NCI-H128 (cell line): ENCODE results near the gene MVK.

Experiments
- DNase-seq: peaks from one replicate; lab custom pipeline; 2025; ENCODE audit not compliant: unreplicated experiment; lab: John Stamatoyannopoulos, UW

The MVK gene

DNA sequence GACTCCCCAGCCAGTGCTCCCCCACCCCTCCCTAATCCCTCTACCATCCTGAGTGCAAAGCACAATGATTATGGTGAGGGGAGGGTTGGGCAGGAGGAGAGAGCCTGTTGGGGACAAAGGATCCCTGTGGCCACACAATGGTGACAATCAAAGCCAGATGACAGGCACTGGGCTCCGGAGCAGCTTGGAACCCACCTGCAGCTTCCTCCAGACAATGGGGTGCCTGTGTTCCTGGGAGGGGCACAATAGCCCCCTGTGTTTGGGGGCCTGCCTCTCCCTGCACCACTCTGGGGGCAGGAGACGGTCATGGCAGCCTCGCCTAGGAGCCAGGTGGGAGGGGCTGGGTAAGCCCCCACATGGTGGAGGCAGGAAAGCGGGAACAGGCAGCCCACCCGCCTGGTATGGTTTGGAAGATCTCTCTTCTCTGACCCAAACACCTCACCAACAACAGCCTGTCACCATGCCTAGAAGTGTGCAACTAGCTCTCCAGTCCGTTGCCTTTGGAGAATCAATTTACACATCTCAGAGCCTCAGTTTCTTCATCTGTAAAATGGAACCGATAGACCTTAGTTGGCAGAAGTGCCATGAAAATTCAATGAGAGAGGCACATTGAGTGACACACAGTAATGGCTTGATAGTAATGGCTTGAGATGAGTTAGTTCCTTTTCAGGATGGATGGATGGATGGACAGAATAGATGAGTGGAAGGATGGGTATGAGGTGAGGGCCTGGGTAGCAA, 53.0 kb downstream of the MVK start:
- no peak for DNase-seq

DNA sequence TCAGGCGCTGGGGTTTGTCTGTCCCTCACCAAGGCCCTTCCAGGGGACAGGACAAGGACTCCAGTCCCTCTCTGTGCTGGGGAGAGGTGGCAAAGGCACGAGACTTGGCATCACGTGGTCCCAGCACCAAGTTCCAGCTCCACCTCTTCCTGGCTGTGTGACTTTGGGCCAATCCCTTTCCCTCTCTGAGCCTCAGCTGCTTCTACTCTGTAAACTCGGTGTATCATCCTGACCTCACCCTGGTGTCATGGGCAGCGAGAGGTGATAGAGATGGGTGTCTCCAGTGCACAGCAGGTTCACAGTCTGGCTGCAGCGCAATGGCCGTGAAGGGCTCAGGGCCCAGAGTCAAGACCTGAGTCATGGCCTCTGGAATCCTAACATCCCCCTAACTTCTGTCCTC, 54.0 kb downstream of the MVK start:
- DNase-seq = no peak

DNA sequence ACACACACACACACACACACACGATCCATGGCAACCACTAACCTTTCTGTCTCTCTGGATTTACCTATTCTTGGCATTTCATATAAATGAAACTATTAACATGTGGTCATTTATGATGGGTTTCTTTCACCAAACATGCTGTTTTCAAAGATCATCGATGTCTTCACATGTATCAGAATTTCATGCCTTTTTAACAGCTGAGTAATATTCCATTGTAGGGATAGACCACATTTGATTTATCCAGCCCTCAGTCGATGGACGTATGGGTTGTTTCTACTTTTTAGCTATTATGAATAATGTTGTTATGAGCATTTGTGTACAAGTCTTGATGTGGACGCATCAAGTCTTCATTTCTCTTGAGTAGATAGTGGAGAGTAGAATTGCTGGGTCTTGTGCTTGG, 56.5 kb downstream of the MVK start:
- no peak for DNase-seq

DNA sequence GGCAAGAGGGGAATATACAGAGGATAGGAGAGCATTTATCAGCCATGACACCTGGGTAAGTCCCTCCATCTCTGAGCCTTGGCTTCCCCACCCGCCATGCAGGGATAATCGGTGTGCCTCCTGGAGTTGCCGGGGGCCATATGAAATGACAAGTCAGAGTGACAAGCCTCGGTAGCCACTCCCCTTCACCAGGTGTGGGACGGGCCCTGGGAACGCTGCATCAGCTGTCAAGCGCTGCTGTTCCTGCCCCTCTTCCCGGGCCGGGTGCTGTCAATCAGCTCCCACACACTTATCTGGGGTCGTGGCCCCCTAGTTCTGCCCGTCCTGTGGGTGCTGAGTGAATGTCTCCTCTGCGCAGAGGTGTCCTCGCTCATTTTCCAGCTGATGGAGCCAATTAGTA, 57.2 kb downstream of the MVK start:
- DNase-seq = no peak

DNA sequence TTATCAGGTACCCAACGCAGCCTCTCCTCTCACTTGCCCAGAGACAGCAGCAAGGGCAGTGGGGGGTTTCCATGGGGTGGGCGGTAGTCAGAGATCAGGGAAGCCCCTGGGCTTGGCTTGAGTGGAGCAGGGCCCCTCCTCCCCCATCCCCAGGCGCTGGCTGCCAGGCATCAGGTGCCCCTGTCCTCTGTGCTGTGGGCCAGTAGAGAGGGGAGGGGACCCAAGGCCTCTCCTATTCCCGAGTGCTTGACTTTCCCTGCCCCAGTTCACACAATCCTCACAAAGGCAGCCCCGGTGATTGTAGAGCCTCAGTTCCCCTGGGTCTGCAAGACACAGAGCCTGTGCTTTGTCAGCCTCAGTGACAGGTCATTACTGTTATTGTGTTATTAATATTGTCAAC, 57.7 kb downstream of the MVK start:
- no peak for DNase-seq

DNA sequence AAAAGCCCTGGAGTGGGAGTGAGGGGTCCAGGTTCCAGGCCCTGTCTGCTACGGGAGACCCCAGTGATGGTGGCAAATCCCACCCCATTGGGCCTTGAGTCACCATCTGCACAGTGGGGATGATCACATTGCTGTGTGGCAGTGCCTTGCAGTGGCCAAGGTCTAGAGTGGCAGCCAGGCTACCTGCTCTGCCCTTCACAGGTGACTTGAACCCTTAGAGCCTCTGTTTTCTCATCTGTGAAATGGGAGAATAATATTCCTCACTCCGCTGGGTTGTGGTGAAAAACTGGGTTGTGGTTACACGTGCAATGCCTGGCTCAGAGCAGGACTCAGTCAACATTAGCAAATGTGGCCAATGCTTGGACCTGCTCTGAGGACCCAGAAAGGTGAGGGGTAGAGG, 58.2 kb downstream of the MVK start:
- DNase-seq = no peak

DNA sequence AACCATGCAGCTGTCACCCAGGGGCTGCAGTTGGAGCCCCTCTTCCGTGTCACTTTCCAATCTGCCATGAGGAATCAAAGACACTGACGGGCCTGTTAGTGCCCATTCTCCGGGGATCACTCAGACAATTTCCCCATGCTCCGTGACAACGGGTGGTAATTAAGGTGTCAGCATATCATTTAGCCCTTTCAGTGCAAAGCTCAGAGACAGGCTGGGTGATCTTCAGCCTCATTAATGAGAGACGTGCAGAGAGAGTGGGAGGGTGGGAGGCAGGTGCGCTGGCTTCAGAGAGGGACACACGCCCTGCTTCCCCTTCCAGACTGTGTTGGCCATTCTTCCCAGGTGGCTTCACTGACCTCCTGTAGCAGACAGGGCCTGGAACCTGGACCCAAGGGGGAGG, 58.7 kb downstream of the MVK start:
- no peak for DNase-seq

DNA sequence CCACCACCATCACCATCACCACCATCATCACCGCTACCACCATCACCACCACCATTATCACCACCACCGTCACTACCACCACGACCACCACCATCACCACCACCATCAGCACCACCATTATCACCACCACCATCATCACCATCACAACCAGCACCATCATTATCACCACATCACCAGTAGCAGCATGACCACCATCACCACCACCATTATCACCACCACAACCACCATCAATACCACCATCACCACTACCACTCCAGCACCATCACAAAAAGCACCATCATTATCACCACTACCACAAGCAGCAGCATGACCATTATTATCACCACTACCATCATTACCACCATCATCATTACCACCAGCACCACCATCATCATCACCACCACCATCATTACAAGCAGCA, 62.1 kb downstream of the MVK start:
- no peak for DNase-seq

DNA sequence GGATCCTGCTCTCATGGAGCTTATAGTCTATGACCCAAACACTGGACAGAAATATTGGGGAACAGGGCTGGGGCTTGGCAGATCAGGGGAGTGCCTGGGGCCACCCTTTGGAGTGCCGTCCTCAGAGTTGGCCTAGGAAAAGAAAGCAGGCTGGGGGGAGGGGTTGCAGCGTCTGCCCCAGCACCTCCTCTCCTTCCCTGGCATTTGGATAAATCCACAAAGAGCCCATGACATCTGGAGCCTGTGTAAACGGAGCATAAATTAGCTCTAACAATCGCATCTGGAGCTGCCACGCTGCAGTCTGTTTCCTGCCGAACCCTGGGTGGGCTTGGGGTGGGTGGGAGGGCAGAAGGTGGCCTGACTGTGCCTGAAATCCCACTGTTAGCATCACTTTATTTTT, 63.8 kb downstream of the MVK start:
- no peak for DNase-seq

DNA sequence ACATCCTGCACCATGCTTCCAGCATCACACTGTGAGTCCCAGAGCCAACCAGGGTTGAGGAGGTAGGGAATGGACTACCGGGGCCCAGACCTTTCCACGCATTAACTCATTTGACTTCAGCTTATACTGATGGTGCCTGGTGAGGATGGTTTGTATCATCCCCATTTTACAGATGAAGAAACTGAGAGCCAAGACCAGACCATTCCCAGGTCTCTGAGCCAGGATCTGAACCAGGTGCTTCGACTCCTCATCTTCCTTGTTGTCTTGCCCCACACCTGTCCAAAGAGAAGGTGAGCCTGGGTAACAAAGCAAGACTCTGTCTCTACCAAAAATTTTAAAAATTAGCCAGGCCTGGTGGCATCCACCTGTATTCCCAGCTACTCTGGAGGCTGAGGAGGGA, 64.4 kb downstream of the MVK start:
- DNase-seq = no peak

DNA sequence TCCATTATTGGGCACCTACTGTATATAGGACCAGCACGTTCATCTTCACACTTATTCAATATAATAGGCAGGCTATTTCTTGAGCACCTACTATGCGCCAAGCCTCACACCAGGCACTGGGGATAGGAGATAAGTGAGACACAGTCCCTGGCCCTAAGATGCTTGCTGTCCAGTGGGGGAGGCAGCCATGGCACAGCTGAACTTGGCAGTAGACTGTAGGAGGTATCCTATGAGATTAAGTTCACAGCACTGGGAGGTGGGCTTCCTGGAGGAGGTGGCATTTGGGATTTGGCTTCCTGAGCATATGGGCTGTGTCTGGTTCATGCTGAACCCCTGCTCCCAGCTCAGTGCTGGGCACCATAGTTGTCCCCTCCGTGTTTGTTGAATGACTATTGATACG, 65.1 kb downstream of the MVK start:
- no peak for DNase-seq

DNA sequence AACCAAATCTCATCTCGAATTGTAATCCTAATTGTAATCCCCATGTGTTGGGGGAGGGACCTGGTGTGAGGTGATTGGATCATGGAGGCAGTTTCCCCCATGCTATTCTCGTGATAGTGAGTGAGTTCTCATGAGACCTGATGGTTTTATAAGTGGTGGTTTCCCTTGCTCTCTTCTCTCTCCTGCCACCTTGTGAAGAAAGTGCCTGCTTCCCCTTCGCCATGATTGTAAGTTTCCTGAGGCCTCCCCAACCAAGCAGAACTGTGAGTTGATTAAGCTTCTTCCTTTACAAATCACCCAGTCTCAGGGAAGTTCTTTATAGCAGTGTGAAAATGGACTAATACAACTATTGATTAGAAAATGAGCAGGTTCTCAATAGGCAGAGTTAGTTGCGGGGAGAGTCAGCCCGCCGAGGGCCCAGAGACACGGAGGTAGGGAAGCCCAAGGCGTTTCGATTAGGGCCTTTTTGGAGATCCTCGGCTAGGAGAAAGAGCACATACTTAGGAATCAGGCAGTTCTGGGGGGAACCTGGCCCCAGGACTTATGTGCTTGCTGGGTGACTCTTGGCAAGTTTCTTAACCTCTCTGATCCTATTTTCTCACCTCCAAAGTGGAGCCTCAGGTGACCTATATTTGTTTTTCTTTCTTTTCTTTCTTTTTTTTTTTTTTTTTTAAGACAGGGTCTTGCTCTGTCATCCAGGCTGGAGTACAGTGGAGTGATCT, 65.7 kb downstream of the MVK start:
- no peak for DNase-seq

DNA sequence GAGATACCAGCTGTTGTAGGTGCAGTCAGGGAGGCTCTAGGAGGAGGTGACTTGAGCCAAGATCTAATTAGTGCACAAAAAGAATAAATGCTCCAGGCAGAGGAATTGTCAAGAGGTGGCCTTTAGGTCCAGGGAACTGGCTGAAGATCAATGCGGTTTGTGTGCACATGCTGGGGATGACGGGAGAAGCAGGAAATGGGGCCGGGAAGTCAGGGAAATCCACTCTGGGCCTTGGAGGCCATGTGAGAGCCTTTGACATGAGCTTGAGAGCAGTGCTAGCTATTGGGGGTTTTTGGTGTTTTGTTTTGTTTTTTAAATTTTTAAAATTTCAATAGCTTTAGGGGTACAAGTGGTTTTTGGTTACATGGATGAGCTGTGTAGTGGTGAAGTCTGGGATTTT, 67.4 kb downstream of the MVK start:
- DNase-seq = no peak

DNA sequence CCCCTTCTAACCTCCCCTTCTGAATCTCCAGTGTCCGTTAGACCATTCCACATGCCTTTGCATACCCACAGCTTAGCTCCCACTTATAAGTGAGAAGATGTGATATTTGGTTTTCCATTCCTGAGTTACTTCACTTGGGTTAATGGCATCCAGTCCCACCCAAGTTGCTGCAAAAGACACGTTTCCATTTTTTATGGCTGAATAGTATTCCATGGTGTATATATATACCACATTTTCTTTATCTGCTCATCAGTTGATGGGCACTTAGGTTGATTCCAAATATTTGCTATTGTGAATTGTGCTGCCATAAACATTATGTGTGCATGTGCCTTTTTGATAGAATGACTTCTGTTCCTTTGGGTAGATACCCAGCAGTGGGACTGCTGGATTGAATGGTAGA, 67.8 kb downstream of the MVK start:
- DNase-seq = no peak

DNA sequence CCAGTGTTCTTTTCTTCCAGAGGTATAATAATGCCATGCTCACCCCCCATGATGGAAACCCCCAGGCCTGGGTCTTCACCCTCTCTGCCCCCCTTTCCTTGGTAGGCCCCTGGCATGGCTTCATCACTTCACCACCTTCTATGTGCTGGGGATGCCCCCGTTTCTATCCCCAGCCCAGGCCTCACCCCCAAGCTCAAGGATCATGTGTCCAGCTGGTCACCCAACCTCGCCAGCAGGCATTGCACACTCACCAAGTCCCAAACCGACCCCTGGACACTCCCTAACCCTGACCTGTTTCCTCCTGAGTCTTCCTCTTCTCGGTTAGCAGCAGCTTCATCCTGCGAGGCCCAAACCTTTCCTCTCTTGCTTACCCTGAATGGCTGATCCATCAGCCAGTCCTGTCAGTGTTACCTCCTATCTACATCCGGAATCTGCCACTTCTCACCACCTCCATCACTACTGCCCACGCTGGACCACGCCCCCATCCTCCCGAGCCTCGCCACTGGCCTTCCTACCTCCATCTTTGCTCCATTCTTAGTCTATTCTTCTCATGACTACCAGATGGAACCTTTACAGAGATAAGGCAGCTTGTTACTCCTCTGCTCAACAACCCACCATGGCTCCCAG, 69.0 kb downstream of the MVK start:
- DNase-seq = no peak

DNA sequence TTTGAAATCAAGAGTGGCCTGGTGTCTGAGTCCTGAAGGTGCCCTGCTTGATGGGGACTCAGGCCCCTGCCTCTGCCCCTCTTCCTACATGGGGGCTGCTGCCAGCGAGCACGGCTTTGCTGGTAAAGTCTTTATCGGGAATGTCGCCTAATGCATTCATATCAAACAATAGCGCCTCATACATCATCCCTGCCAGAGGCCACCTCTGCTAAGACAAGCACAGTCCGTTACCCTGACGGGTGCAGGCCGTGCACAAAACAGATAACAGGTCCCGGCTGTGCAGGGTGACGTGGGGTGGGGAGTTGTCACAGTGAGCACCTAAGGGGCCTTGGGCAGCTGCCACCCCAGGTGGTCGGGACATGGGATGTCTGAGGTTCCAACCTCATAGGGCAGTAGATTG, 71.6 kb downstream of the MVK start:
- no peak for DNase-seq

DNA sequence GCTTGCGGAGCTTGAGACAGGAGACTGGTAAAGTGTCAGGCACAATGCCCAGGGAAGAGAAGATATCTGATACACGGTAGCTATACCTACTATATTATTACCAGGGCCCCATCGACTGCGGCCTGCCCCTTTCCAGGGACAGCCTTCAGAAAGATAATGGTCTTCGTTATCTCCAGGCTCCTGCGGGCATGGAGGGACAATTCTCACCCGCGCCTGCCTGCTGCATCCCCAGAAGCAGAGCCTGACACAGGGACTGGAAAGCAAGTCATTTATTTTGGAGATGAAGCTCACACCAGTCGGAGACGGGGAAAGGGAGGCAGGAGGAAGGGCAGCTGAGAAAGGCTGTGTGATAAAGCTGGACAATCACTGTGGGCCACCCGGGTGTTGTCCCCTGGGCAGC, 72.1 kb downstream of the MVK start:
- DNase-seq = no peak
